ENCODE measurements around the gene C19orf67. TPM values are rescaled to one million over a fixed set of nuclear protein-coding genes. Genes with fewer than 3 reads are reported as not detected.
A peak's percentile ranks its signal among the peaks of the same experiment; 100 is the strongest.
"Not testable (repeated sequence)": the region's sequence is repeated elsewhere in the genome, so short reads cannot be mapped to it uniquely, and the experiment has no call there.

The C19orf67 gene
- total RNA-seq, 2 experiments from 2014 or later: not detected

DNA sequence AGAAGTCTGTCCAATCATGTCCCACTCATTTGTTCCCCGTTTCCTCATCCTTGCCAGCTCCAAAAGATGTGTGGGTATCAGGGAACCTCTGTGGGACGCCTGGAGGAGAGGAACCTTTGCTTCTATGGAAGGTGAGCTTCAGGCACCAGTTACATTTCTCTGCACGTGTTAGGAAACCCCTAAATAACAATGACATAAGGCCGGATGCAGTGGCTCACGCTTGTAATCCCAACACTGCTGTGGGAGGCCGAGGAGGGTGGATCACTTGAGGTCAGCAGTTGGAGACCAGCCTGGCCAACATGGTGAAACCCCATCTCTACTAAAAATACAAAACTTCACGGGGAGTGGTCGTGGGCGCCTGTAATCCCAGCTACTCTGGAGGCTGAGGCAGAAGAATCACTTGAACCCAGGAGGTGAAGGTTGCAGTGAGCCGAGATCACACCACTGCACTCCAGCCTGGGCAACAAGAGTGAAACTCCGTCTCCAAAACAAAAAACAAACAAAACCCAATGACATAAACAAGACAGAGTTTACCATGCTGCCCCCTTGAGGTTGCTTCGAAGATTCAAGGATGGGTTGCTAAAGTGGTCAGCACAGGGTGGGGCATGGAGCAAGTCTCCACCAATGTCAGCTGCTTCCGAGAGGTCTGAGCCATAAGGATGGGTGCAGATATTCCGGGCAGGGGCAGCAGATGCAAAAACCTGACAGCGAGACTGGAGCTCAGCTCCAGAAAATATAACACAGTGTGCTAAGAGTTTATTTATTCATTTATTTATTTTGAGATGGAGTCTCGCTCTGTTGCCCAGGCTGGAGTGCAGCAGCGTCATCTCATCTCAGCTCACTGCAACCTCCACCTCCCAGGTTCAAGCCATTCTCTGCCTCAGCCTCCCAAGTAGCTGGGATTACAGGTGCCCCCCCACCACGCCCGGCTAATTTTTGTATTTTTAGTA lies 42.6 kb downstream of the C19orf67 start:
- H3K27ac Mint-ChIP-seq: peak overlapping the region; percentile 82
- peaks cover 17% of the 10 kb centered on the region for H3K4me1 Mint-ChIP-seq
- CTCF ChIA-PET: interaction anchor here (0.7 to 10.2 kb wide), 29 partner anchors 8 to 168 kb away, joined by 3 to 86 read pairs (median 3); partner anchors contain the start of genes IL27RA, MISP3 and RFX1
- H3K9me3 Mint-ChIP-seq (ENCODE audit: low read depth); H3K27me3 Mint-ChIP-seq; H3K4me3 Mint-ChIP-seq: not testable (repeated sequence)
- ATAC-seq (peak; percentile 84), DNase-seq (peak; percentile 77)
- H3K36me3 Mint-ChIP-seq: peaks cover 26% of the 10 kb centered on the region

GRCh38 chr19:14039181-14039580 lies 46.4 kb downstream of the C19orf67 start:
- Mint-ChIP-seq H3K4me3 (no peak overlapping the region), H3K27me3 (no peaks in the 10 kb centered on the region), H3K36me3 (peaks cover 25% of the 10 kb centered on the region), H3K4me1 (peaks cover 19% of the 10 kb centered on the region), H3K27ac (no peak overlapping the region), H3K9me3 (ENCODE audit: low read depth) (no peaks in the 10 kb centered on the region)
- DNase-seq (no peak), ATAC-seq (no peak)
- CTCF ChIA-PET: interaction anchor here (1.7 kb wide), 1 partner anchor 20 kb away, joined by 4 read pairs; no protein-coding TSS in a partner anchor

DNA sequence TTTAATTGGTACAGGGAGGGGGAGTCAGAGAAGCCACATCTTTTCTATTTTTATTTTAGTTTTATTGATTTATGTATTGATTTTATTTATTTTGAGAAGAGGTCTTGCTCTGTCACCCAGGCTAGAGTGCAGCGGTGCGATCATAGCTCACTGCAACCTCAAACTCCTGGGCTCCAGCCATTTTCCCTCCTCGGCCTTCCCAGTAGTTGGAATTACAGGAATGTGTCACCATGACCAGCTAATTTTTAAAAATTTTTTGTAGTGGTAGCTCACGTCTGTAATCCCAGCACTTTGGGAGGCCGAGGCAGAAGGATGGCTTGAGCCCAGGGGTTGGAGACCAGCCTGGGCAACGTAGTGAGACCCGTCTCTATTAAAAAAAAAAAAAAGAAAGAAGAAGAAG lies 49.9 kb downstream of the C19orf67 start:
- CTCF ChIA-PET: interaction anchor here (1.0 to 2.7 kb wide), 2 partner anchors 12 to 154 kb away, joined by 4 to 11 read pairs; no protein-coding TSS in a partner anchor
- DNase-seq: no peak
- Mint-ChIP-seq H3K27me3 (peaks cover 3% of the 10 kb centered on the region), H3K4me3 (no peak overlapping the region), H3K36me3 (peaks cover 20% of the 10 kb centered on the region), H3K4me1 (peaks cover 16% of the 10 kb centered on the region), H3K9me3 (ENCODE audit: low read depth) (no peaks in the 10 kb centered on the region), H3K27ac (no peak overlapping the region)
- ATAC-seq: no peak

- not testable (repeated sequence) for H3K4me3 Mint-ChIP-seq; H3K9me3 Mint-ChIP-seq (ENCODE audit: low read depth); H3K27ac Mint-ChIP-seq; DNase-seq; H3K27me3 Mint-ChIP-seq; ATAC-seq
- Mint-ChIP-seq H3K36me3 (peaks cover 19% of the 10 kb centered on the region), H3K4me1 (peaks cover 19% of the 10 kb centered on the region)
- CTCF ChIA-PET: interaction anchor here (2.7 kb wide), 1 partner anchor 154 kb away, joined by 11 read pairs; no protein-coding TSS in a partner anchor
These were observed 50.4 kb downstream of the C19orf67 start for GRCh38 chr19:14035159-14035558.

DNA sequence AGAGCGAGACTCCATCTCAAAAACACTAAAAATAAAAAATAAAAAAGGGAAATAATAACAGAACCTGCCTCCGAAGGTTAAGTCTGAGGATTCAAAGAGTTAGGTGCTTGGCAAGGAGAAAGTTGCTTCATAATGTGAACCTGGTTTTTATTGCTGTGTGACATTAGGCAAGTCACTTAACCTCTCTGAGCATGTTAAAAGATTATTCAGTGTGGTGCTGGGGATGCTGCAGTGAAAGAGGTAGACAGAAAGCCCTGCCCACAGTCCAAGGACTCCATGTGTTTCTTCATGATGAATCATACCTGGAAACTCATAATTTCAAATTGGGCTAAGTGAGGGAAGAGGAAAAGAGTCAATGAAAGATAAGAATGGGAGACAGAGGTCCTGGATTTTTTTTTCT lies 51.6 kb downstream of the C19orf67 start:
- Mint-ChIP-seq H3K27me3 (peaks cover 3% of the 10 kb centered on the region), H3K36me3 (peaks cover 13% of the 10 kb centered on the region), H3K4me1 (peaks cover 19% of the 10 kb centered on the region), H3K27ac (peak overlapping the region; percentile 64), H3K9me3 (ENCODE audit: low read depth) (no peaks in the 10 kb centered on the region), H3K4me3 (peak overlapping the region; percentile 22)
- no peak for DNase-seq
- CTCF ChIA-PET: interaction anchor here (0.7 to 2.7 kb wide), 5 partner anchors 9 to 152 kb away, joined by 3 to 11 read pairs (median 4); no protein-coding TSS in a partner anchor
- ATAC-seq: no peak

GRCh38 chr19:14031719-14032480 lies 53.7 kb downstream of the C19orf67 start, which contains the start of gene IL27RA:
IL27RA (plus strand) TSS chr19:14031762; CDS start chr19:14031873, 111 bp downstream.
- peak within 1 kb of the TSS; percentile 90 for H3K27ac Mint-ChIP-seq
- DNase-seq (peak; percentile 88), ATAC-seq (peak; percentile 85)
- CTCF ChIA-PET: interaction anchor here (0.7 to 2.9 kb wide), 38 partner anchors 9 to 451 kb away, joined by 3 to 24 read pairs (median 4); partner anchors contain the start of genes ASF1B, BRME1, CC2D1A and DCAF15
- peak within 1 kb of the TSS; percentile 90 for H3K4me3 Mint-ChIP-seq
- H3K9me3 Mint-ChIP-seq (ENCODE audit: low read depth): no peaks in the 10 kb centered on the region
- peaks cover 9% of the 10 kb centered on the region for H3K36me3 Mint-ChIP-seq
- peaks cover 19% of the 10 kb centered on the region for H3K4me1 Mint-ChIP-seq
- peaks cover 6% of the 10 kb centered on the region for H3K27me3 Mint-ChIP-seq

Other genes starting within 250 kb of the C19orf67 start
- 1 to 10 TPM; 1.1 to 2.8 TPM for gene NANOS3, start 208.6 kb downstream of the C19orf67 start, total RNA-seq
- 1 to 10 TPM; 4.1 to 4.4 TPM for gene BRME1, start 179.7 kb downstream of the C19orf67 start, total RNA-seq
- gene CC2D1A, start 179.6 kb downstream of the C19orf67 start, total RNA-seq: 10 to 100 TPM; 34.0 to 35.1 TPM
- gene PODNL1, start 147.4 kb downstream of the C19orf67 start, total RNA-seq: under 1 TPM; 0.29 to 0.47 TPM
- gene DCAF15, start 133.3 kb downstream of the C19orf67 start, total RNA-seq: 10 to 100 TPM; 82.5 to 94.3 TPM
- 10 to 100 TPM; 16.0 to 17.8 TPM for gene RFX1, start 79.5 kb downstream of the C19orf67 start, total RNA-seq
- not detected for gene RLN3, start 57.6 kb downstream of the C19orf67 start, total RNA-seq
- 10 to 100 TPM; 29.7 to 60.3 TPM for gene IL27RA, start 54.0 kb downstream of the C19orf67 start, total RNA-seq
- not detected for gene PALM3, start 23.7 kb downstream of the C19orf67 start, total RNA-seq
- gene MISP3, start 13.0 kb downstream of the C19orf67 start, total RNA-seq: 1 to 10 TPM; 1.4 to 2.4 TPM
- 10 to 100 TPM; 60.4 to 81.9 TPM for gene SAMD1, start 5.0 kb upstream of the C19orf67 start, total RNA-seq
- 10 to 100 TPM; 42.3 to 65.4 TPM for gene PRKACA, start 32.0 kb upstream of the C19orf67 start, total RNA-seq
- gene ASF1B, start 50.8 kb upstream of the C19orf67 start, total RNA-seq: 100 to 1,000 TPM; 117 to 124 TPM
- 1 to 10 TPM; 3.7 to 4.3 TPM for gene ADGRL1, start 120.4 kb upstream of the C19orf67 start, total RNA-seq